ENCODE results near the gene UPF3B. TPM values are rescaled to one million over a fixed set of nuclear protein-coding genes. Genes with fewer than 3 reads are reported as not detected.
"Not testable (repeated sequence)": the region's sequence is repeated elsewhere in the genome, so short reads cannot be mapped to it uniquely, and the experiment has no call there.

Gene UPF3B
- 10 to 100 TPM; 16.0 to 16.6 TPM for total RNA-seq

- peak within 1 kb of the TSS; percentile 96 for H3K4me3 Mint-ChIP-seq
- no peaks in the 10 kb centered on the region for H3K9me3 Mint-ChIP-seq
- peak within 1 kb of the TSS; percentile 95 for H3K27ac Mint-ChIP-seq
- intact Hi-C loops (cut with micrococcal nuclease): no loop called here
- ATAC-seq (peak; percentile 98), DNase-seq (peak; percentile 97)
- ChIA-PET POLR2A (interaction anchor here (1.5 to 2.8 kb wide), 3 partner anchors 15 to 61 kb away, joined by 4 to 14 read pairs (median 6); partner anchors contain the start of genes NDUFA1, RNF113A and RPL39), CTCF (interaction anchor here (0.6 to 1.3 kb wide), 5 partner anchors 9 to 798 kb away, joined by 3 to 6 read pairs (median 3); partner anchors contain the start of gene RPL39)
- no peak for TF ChIP-seq CTCF (IDR thresholded peaks at IDR 0.05)
- H3K36me3 Mint-ChIP-seq (ENCODE audit: low read depth): peaks cover 11% of the 10 kb centered on the region
- H3K4me1 Mint-ChIP-seq (ENCODE audit: low read depth): peaks cover 12% of the 10 kb centered on the region
- no peaks in the 10 kb centered on the region for H3K27me3 Mint-ChIP-seq
These were observed at the start of gene UPF3B for GRCh38 chrX:119852382-119853353. Gene UPF3B (minus strand): TSS chrX:119852963. CDS start chrX:119852928, 35 bp downstream.

GRCh38 chrX:119900976-119901375, 48.2 kb upstream of the UPF3B start:
- no peak overlapping the region for H3K27ac Mint-ChIP-seq
- H3K27me3 Mint-ChIP-seq: no peaks in the 10 kb centered on the region
- intact Hi-C loops (cut with micrococcal nuclease): no loop called here
- H3K4me1 Mint-ChIP-seq (ENCODE audit: low read depth): no peaks in the 10 kb centered on the region
- POLR2A ChIA-PET: interaction anchor here (1.1 kb wide), 1 partner anchor 42 kb away, joined by 5 read pairs; no protein-coding TSS in a partner anchor
- no peak for TF ChIP-seq CTCF (IDR thresholded peaks at IDR 0.05)
- no peaks in the 10 kb centered on the region for H3K9me3 Mint-ChIP-seq
- CTCF ChIA-PET: interaction anchor here (2.3 kb wide), 1 partner anchor 12 kb away, joined by 8 read pairs; no protein-coding TSS in a partner anchor
- H3K36me3 Mint-ChIP-seq (ENCODE audit: low read depth): no peaks in the 10 kb centered on the region
- no peak overlapping the region for H3K4me3 Mint-ChIP-seq
- ATAC-seq: no peak
- no peak for DNase-seq

GRCh38 chrX:119899125-119899524, 46.4 kb upstream of the UPF3B start:
- no peak for TF ChIP-seq CTCF (IDR thresholded peaks at IDR 0.05)
- H3K4me1 Mint-ChIP-seq (ENCODE audit: low read depth): no peaks in the 10 kb centered on the region
- ChIA-PET CTCF (interaction anchor here (1.4 to 2.3 kb wide), 2 partner anchors 11 to 21 kb away, joined by 3 to 8 read pairs; no protein-coding TSS in a partner anchor), POLR2A (no interaction called here)
- DNase-seq: no peak
- H3K4me3 Mint-ChIP-seq: no peak overlapping the region
- H3K27ac Mint-ChIP-seq: no peak overlapping the region
- H3K27me3 Mint-ChIP-seq: no peaks in the 10 kb centered on the region
- H3K36me3 Mint-ChIP-seq (ENCODE audit: low read depth): no peaks in the 10 kb centered on the region
- ATAC-seq: no peak
- H3K9me3 Mint-ChIP-seq: no peaks in the 10 kb centered on the region
- intact Hi-C loops (cut with micrococcal nuclease): no loop called here

- Mint-ChIP-seq H3K27me3 (no peaks in the 10 kb centered on the region), H3K9me3 (no peaks in the 10 kb centered on the region), H3K4me1 (ENCODE audit: low read depth) (no peaks in the 10 kb centered on the region), H3K4me3 (no peak within 1 kb of the TSS), H3K27ac (no peak within 1 kb of the TSS), H3K36me3 (ENCODE audit: low read depth) (no peaks in the 10 kb centered on the region)
- ChIA-PET POLR2A (no interaction called here), CTCF (interaction anchor here (1.3 kb wide), 1 partner anchor 9 kb away, joined by 3 read pairs; no protein-coding TSS in a partner anchor)
- intact Hi-C loops (cut with micrococcal nuclease): no loop called here
- no peak for ATAC-seq
- TF ChIP-seq CTCF (IDR thresholded peaks at IDR 0.05): no peak
- no peak for DNase-seq
These were observed 43.1 kb upstream of the UPF3B start, which contains the start of gene AKAP14 for GRCh38 chrX:119895843-119896326. Gene AKAP14 (plus strand): TSS chrX:119895893. CDS start chrX:119903224, 7,331 bp downstream.

GRCh38 chrX:119891961-119892692, 39.4 kb upstream of the UPF3B start:
- H3K4me3 Mint-ChIP-seq; ATAC-seq; H3K9me3 Mint-ChIP-seq; H3K4me1 Mint-ChIP-seq (ENCODE audit: low read depth); CTCF ChIA-PET; H3K36me3 Mint-ChIP-seq (ENCODE audit: low read depth); H3K27ac Mint-ChIP-seq; H3K27me3 Mint-ChIP-seq; intact Hi-C loops (cut with micrococcal nuclease); DNase-seq; POLR2A ChIA-PET: not testable (repeated sequence)

- not testable (repeated sequence) for ATAC-seq
These were observed 37.9 kb upstream of the UPF3B start for GRCh38 chrX:119890626-119891025.

More at GRCh38 chrX:119890626-119891025, 37.9 kb upstream of the UPF3B start:
- H3K27me3 Mint-ChIP-seq; CTCF ChIA-PET; H3K4me1 Mint-ChIP-seq (ENCODE audit: low read depth); H3K4me3 Mint-ChIP-seq; H3K36me3 Mint-ChIP-seq (ENCODE audit: low read depth); H3K9me3 Mint-ChIP-seq; DNase-seq; H3K27ac Mint-ChIP-seq; intact Hi-C loops (cut with micrococcal nuclease): not testable (repeated sequence)
- POLR2A ChIA-PET: interaction anchor here (0.6 kb wide), 1 partner anchor 104 kb away, joined by 3 read pairs; no protein-coding TSS in a partner anchor
